Body of pancreas (tissue), 4 donors: ENCODE data around the gene PRM2.

ENCODE experiments used
- POLR2A ChIP-seq, 3 donors: fragments of 450-650 bp; IDR thresholded peaks; one replicate each; pipeline ENCODE4 v1.6.1; 2016; ENCODE audit warnings: antibody characterized with exemption in 3 of 3, mild to moderate bottlenecking in 2 of 3
- TF ChIP-seq, protein P1 (sequence below), 7 experiments: fragments of 450-650 bp in 4 of 7; fragments of 200-600 bp in 3 of 7; sonication (generic) in 3 of 7; IDR thresholded peaks; one replicate each; pipeline ENCODE4 v1.5.1; 2016 to 2019; ENCODE audit warnings: antibody characterized with exemption in 7 of 7

DNA sequence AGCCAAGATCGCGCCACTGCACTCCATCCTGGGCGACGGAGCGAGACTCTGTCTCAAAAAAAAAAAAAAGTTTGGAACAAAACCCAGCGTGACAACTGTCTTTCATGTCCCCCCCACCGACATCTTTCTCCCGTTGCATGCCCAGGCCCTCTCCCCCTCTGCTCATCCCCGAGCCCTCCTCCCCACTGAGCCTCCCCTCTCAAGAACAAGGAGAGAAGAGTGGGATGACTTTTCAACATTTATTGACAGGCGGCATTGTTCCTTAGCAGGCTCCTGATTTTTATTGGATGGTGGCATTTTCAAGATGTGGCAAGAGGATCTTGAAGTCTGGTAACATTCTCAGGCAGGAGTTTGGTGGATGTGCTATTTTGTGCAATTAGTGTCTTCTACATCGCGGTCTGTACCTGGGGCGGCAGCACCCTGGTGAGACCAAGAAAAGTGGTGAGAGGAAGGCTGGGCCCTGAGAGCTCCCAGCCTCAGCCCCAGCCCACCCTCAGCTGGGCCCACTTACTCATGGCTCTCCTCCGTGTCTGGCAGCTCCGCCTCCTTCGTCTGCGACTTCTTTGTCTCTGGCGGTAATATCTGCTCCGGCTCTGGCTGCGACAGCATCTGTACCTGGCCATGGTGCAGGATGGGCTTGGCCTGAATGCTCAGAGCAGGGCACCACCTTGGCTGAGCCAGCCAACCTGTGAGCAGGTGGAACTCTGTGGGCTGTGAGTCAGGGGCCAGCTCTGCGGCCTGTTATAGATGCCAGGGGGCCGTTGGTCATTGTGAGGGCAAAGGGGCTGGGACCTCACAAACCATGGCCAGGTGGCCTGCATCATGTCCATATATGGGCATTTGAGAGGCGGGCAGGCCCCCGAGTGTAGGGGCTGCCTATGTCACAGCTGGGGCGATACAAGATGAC is 4.6 kb upstream of the PRM2 start, which contains the start of gene PRM1:
- TF ChIP-seq, protein P1, sequence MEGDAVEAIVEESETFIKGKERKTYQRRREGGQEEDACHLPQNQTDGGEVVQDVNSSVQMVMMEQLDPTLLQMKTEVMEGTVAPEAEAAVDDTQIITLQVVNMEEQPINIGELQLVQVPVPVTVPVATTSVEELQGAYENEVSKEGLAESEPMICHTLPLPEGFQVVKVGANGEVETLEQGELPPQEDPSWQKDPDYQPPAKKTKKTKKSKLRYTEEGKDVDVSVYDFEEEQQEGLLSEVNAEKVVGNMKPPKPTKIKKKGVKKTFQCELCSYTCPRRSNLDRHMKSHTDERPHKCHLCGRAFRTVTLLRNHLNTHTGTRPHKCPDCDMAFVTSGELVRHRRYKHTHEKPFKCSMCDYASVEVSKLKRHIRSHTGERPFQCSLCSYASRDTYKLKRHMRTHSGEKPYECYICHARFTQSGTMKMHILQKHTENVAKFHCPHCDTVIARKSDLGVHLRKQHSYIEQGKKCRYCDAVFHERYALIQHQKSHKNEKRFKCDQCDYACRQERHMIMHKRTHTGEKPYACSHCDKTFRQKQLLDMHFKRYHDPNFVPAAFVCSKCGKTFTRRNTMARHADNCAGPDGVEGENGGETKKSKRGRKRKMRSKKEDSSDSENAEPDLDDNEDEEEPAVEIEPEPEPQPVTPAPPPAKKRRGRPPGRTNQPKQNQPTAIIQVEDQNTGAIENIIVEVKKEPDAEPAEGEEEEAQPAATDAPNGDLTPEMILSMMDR (IDR thresholded peaks at IDR 0.05) = no peak
- TF ChIP-seq POLR2A (IDR thresholded peaks at IDR 0.05) = no peak
